Smooth muscle cell (in vitro differentiated cells): ENCODE measurements around the gene RBP2. TPM values are rescaled to one million over a fixed set of nuclear protein-coding genes. Genes with fewer than 3 reads are reported as not detected.

Source experiments
- DNase-seq: peaks from one replicate; lab custom pipeline; 2025; ENCODE audit not compliant: unreplicated experiment; lab: John Stamatoyannopoulos, UW
- H2AFZ ChIP-seq: fragments of 200-600 bp; sonication (generic); 2 replicates; pipeline ENCODE4 v1.6.0; 2016; ENCODE audit warnings: antibody characterized with exemption, low read depth, mild to moderate bottlenecking
- H3F3A ChIP-seq: fragments of 200-600 bp; sonication (generic); 2 replicates; pipeline ENCODE4 v1.6.0; 2017; ENCODE audit warnings: antibody characterized with exemption, low read depth
- H3K27ac ChIP-seq: fragments of 200-600 bp; sonication (generic); 2 replicates; pipeline ENCODE4 v1.5.1; 2016; ENCODE audit warnings: low read depth, mild to moderate bottlenecking
- H3K27me3 ChIP-seq: fragments of 200-600 bp; sonication (generic); 2 replicates; pipeline ENCODE4 v1.6.1; 2016; ENCODE audit warnings: low read depth, mild to moderate bottlenecking
- H3K36me3 ChIP-seq: fragments of 200-600 bp; sonication (generic); 2 replicates; pipeline ENCODE4 v1.5.1; 2016; ENCODE audit warnings: low read depth
- H3K4me1 ChIP-seq: fragments of 200-600 bp; sonication (generic); 2 replicates; pipeline ENCODE4 v1.5.1; 2016; ENCODE audit warnings: low read depth
- H3K4me2 ChIP-seq: fragments of 200-600 bp; sonication (generic); 2 replicates; pipeline ENCODE4 v1.6.0; 2016; ENCODE audit warnings: mild to moderate bottlenecking
- H3K4me3 ChIP-seq: fragments of 200-600 bp; sonication (generic); 2 replicates; pipeline ENCODE4 v1.5.1; 2016; ENCODE audit warnings: mild to moderate bottlenecking
- H3K79me2 ChIP-seq: fragments of 200-600 bp; sonication (generic); 2 replicates; pipeline ENCODE4 v1.6.0; 2016; ENCODE audit warnings: low read depth, mild to moderate bottlenecking
- H3K9ac ChIP-seq: fragments of 200-600 bp; sonication (generic); 2 replicates; pipeline ENCODE4 v1.6.0; 2016; ENCODE audit warnings: low read depth
- H3K9me3 ChIP-seq: fragments of 200-600 bp; sonication (generic); replicated peaks from 2 replicates; pipeline ENCODE4 v1.5.1; 2016; ENCODE audit warnings: low read depth
- H4K20me1 ChIP-seq: fragments of 200-600 bp; sonication (generic); 2 replicates; pipeline ENCODE4 v1.6.0; 2016; ENCODE audit warnings: low read depth
- WGBS: methylation state at CpG from one replicate; pipeline ENCODE4 v1.1.7; 2016; ENCODE audit warnings: low lambda C conversion rate; 5-methylcytosine and 5-hydroxymethylcytosine counted together
- polyA plus RNA-seq: library from polyadenylated mRNA; unstranded; fragments of >200 nt; fragmentation: Nextera tagmentation; extraction: Ambion mirVana; gene quantifications from 2 replicates; pipeline ENCODE4 v1.2.1, GENCODE V29; 2016
- total RNA-seq: library from RNA; depleted of rRNA; stranded (reverse); fragments of >200 nt; gene quantifications from 2 replicates; pipeline ENCODE4 v1.2.3, GENCODE V29; 2014
- TF ChIP-seq, protein P1 (sequence below): fragments of 200-600 bp; sonication (generic); IDR thresholded peaks from 2 replicates; pipeline ENCODE4 v1.5.1; 2017; ENCODE audit warnings: borderline replicate concordance, mild to moderate bottlenecking, antibody characterized with exemption; ENCODE audit not compliant: insufficient read depth, poor library complexity, severe bottlenecking

The RBP2 gene
- total and polyA plus RNA-seq, 2 experiments from 2014 or later: not detected

DNA sequence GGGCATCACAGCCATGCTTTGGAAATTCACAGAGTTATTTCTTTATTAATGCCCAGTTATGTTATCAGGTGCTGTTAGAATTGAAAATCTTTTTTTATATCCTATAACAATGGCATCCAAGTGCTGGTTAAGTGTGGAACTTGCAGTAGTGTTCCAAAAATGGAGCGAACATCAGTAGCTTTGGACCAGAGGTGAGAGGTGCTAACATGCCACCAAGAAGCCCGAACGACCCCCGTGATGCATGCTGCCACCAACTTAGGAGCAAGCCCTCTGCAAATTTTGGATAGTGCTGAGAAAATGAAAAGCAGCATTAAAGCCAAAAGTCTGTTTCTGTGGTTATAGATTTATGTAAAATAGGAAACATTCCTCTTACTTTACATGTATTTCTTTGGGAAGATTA, 38.4 kb upstream of the RBP2 start:
- TF ChIP-seq, protein P1, sequence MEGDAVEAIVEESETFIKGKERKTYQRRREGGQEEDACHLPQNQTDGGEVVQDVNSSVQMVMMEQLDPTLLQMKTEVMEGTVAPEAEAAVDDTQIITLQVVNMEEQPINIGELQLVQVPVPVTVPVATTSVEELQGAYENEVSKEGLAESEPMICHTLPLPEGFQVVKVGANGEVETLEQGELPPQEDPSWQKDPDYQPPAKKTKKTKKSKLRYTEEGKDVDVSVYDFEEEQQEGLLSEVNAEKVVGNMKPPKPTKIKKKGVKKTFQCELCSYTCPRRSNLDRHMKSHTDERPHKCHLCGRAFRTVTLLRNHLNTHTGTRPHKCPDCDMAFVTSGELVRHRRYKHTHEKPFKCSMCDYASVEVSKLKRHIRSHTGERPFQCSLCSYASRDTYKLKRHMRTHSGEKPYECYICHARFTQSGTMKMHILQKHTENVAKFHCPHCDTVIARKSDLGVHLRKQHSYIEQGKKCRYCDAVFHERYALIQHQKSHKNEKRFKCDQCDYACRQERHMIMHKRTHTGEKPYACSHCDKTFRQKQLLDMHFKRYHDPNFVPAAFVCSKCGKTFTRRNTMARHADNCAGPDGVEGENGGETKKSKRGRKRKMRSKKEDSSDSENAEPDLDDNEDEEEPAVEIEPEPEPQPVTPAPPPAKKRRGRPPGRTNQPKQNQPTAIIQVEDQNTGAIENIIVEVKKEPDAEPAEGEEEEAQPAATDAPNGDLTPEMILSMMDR: no peak
- Histone ChIP-seq H3K9me3 (no peaks in the 10 kb centered on the region), H3K79me2 (no peaks in the 10 kb centered on the region), H3K4me2 (no peak overlapping the region), H3K4me3 (no peak overlapping the region), H3K9ac (no peak overlapping the region), H2AFZ (no peak overlapping the region), H3K27ac (no peak overlapping the region), H4K20me1 (no peaks in the 10 kb centered on the region), H3F3A (no peaks in the 10 kb centered on the region), H3K36me3 (no peaks in the 10 kb centered on the region), H3K4me1 (no peaks in the 10 kb centered on the region), H3K27me3 (no peaks in the 10 kb centered on the region)
- 97% methylated on average over 4 of the region's 4 CpGs for WGBS
- no peak for DNase-seq

DNA sequence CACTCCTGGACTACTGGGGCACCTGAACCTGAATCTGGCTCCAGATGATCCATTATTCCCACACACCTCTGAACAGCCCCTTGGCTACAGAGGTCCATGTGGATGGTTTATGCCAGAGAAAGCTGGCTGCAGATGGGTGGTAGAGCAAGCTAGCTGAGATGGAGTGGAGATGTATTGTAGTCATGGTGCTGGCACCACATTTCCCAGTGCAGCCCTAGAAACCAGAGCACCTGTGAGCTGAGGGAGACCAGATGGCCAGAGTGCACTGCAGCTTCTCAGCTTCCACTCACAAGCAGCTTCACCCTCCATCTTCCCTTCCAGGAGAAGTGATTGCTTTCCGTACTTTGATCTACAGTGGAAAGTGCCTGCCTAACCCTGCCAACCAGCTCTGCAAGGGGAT, 33.3 kb upstream of the RBP2 start:
- Histone ChIP-seq H3K36me3 (no peaks in the 10 kb centered on the region), H3K4me2 (no peak overlapping the region), H3K9ac (no peak overlapping the region), H3K4me1 (no peaks in the 10 kb centered on the region), H3F3A (no peaks in the 10 kb centered on the region), H3K4me3 (no peak overlapping the region), H3K79me2 (no peaks in the 10 kb centered on the region), H3K27me3 (no peaks in the 10 kb centered on the region), H4K20me1 (no peaks in the 10 kb centered on the region), H2AFZ (no peak overlapping the region), H3K27ac (no peak overlapping the region), H3K9me3 (no peaks in the 10 kb centered on the region)
- no peak for DNase-seq
- TF ChIP-seq, protein P1: no peak
- 38% methylated on average over 1 of the region's 1 CpG for WGBS

DNA sequence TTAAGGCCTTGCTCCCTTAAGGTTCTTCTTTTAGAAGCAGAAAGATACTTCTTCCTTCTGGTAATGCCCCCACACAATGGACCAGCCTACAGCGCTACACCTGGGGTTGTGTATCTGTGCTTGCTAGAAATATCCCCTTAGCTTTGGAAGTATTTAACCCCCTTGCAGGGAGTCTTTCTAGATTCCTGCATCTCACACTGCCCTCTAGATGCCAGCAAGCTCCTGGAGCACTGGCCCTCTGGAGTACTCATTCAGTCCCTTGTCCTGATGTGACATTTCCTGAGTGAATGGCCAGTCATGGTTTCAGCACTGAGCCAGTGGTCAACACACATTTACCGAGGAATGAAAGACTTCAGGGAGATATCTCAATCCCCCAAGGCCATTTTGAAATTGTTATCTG, 30.4 kb upstream of the RBP2 start:
- Histone ChIP-seq H3K27me3 (no peaks in the 10 kb centered on the region), H4K20me1 (no peaks in the 10 kb centered on the region), H3K9ac (no peak overlapping the region), H2AFZ (no peak overlapping the region), H3K36me3 (no peaks in the 10 kb centered on the region), H3K79me2 (no peaks in the 10 kb centered on the region), H3F3A (no peaks in the 10 kb centered on the region), H3K4me2 (no peak overlapping the region), H3K4me3 (no peak overlapping the region), H3K9me3 (no peaks in the 10 kb centered on the region), H3K27ac (no peak overlapping the region), H3K4me1 (no peaks in the 10 kb centered on the region)
- no peak for DNase-seq
- TF ChIP-seq, protein P1: no peak
- whole genome bisulfite sequencing: 45% methylated on average over 2 of the region's 2 CpGs

DNA sequence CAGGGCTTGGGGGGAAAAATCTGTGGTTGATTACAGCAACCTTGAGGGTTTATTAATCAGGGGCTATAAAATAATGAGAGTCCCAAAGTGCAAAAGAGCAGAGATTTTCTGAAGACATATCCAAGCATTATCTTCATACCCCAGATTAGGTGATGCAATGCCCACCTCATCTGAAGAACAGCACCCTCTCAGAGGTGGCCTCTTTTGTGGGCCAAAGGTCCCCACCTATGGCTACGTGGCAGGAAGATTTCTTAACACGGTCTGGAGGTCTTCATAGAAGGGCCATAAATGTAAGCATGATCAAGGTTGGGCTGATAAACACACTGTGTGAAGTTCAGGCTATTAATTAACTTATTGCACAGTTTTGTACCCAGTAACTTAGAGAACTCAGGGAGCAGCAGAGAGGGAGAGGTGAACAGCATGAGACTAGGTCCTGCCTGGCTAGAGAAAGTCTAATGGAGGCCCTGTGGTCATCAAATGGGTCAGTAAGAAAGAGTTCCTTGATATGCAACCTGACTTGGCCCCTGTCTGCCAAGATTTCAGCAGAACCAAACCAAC, 29.6 kb upstream of the RBP2 start:
- Histone ChIP-seq H3K9ac (no peak overlapping the region), H3K36me3 (no peaks in the 10 kb centered on the region), H2AFZ (no peak overlapping the region), H3K4me3 (no peak overlapping the region), H3K27ac (no peak overlapping the region), H3K79me2 (no peaks in the 10 kb centered on the region), H3F3A (no peaks in the 10 kb centered on the region), H3K27me3 (no peaks in the 10 kb centered on the region), H3K4me2 (no peak overlapping the region), H3K9me3 (no peaks in the 10 kb centered on the region), H4K20me1 (no peaks in the 10 kb centered on the region), H3K4me1 (no peaks in the 10 kb centered on the region)
- 93% methylated on average over 2 of the region's 2 CpGs for WGBS
- DNase-seq: no peak
- TF ChIP-seq, protein P1: no peak
